H9 (cell line): ENCODE data around the gene CRACDL. TPM values are rescaled to one million over a fixed set of nuclear protein-coding genes. Genes with fewer than 3 reads are reported as not detected.

ENCODE experiments used
- DNase-seq: peaks from one replicate; pipeline ENCODE4 v3.0.0-alpha.2; 2017
- H2AFZ ChIP-seq: one replicate; pipeline ENCODE4 v1.6.1; 2013; ENCODE audit warnings: mild to moderate bottlenecking, low read length, control low read depth, moderate library complexity
- H2AK5ac ChIP-seq: 2 replicates; pipeline ENCODE4 v1.6.1; 2013; ENCODE audit warnings: low read length, control low read depth, mixed read lengths; ENCODE audit not compliant: insufficient read length
- H2BK120ac ChIP-seq: one replicate; pipeline ENCODE4 v1.6.1; 2013; ENCODE audit warnings: low read depth, mild to moderate bottlenecking, low read length, control low read depth, inconsistent platforms; ENCODE audit not compliant: poor library complexity, severe bottlenecking
- H2BK12ac ChIP-seq: 2 replicates; pipeline ENCODE4 v1.6.1; 2013; ENCODE audit warnings: low read length, control low read depth, mixed read lengths, low read depth; ENCODE audit not compliant: insufficient read length
- H2BK15ac ChIP-seq: 2 replicates; pipeline ENCODE4 v1.6.1; 2013; ENCODE audit warnings: low read depth, low read length, control low read depth
- H2BK20ac ChIP-seq: one replicate; pipeline ENCODE4 v1.6.1; 2013; ENCODE audit warnings: low read depth, mild to moderate bottlenecking, low read length, control low read depth, inconsistent platforms; ENCODE audit not compliant: poor library complexity, severe bottlenecking
- H2BK5ac ChIP-seq: 2 replicates; pipeline ENCODE4 v1.6.1; 2013; ENCODE audit warnings: low read length, control low read depth, mixed read lengths; ENCODE audit not compliant: insufficient read length
- H3K14ac ChIP-seq: 2 replicates; pipeline ENCODE4 v1.6.1; 2013; ENCODE audit warnings: low read length, control low read depth; ENCODE audit not compliant: insufficient read depth
- H3K18ac ChIP-seq: 2 replicates; pipeline ENCODE4 v1.6.1; 2013; ENCODE audit warnings: low read depth, mild to moderate bottlenecking, mixed read lengths, low read length, control low read depth; ENCODE audit not compliant: insufficient read length
- H3K23ac ChIP-seq: 2 replicates; pipeline ENCODE4 v1.6.1; 2013; ENCODE audit warnings: low read length, control low read depth, mixed read lengths, low read depth; ENCODE audit not compliant: insufficient read length
- H3K23me2 ChIP-seq: 2 replicates; pipeline ENCODE4 v1.6.1; 2013; ENCODE audit warnings: low read depth, mild to moderate bottlenecking, mixed read lengths, low read length, control low read depth; ENCODE audit not compliant: insufficient read length, poor library complexity, severe bottlenecking
- H3K27ac ChIP-seq: 2 replicates; pipeline ENCODE4 v1.5.1; 2013; ENCODE audit warnings: low read length, control low read depth, mixed read lengths, low read depth; ENCODE audit not compliant: insufficient read length
- H3K27me3 ChIP-seq: 2 replicates; pipeline ENCODE4 v1.6.1; 2013; ENCODE audit warnings: low read length, control low read depth, inconsistent platforms; ENCODE audit not compliant: insufficient read depth
- H3K4ac ChIP-seq: 2 replicates; pipeline ENCODE4 v1.6.1; 2013; ENCODE audit warnings: low read depth, mild to moderate bottlenecking, control low read depth, inconsistent platforms, low read length, moderate library complexity
- H3K4me1 ChIP-seq: 2 replicates; pipeline ENCODE4 v1.6.1; 2013; ENCODE audit warnings: low read length, control low read depth, inconsistent platforms; ENCODE audit not compliant: insufficient read depth
- H3K4me2 ChIP-seq: 2 replicates; pipeline ENCODE4 v1.6.1; 2013; ENCODE audit warnings: low read length, control low read depth, mixed read lengths; ENCODE audit not compliant: insufficient read length, insufficient read depth
- H3K56ac ChIP-seq: 2 replicates; pipeline ENCODE4 v1.6.1; 2013; ENCODE audit warnings: low read depth, mild to moderate bottlenecking, mixed read lengths, low read length, control low read depth; ENCODE audit not compliant: insufficient read length
- H3K79me1 ChIP-seq: 2 replicates; pipeline ENCODE4 v1.6.1; 2013; ENCODE audit warnings: low read depth, mild to moderate bottlenecking, moderate library complexity, low read length, control low read depth, inconsistent platforms; ENCODE audit not compliant: insufficient read depth, poor library complexity, severe bottlenecking
- H3K79me2 ChIP-seq: 2 replicates; pipeline ENCODE4 v1.6.1; 2013; ENCODE audit warnings: low read length, control low read depth, inconsistent platforms; ENCODE audit not compliant: insufficient read depth
- H3K9ac ChIP-seq: 2 replicates; pipeline ENCODE4 v1.6.1; 2013; ENCODE audit warnings: low read length, control low read depth, mixed read lengths; ENCODE audit not compliant: insufficient read length; ENCODE audit errors: extremely low read depth
- H3K9me3 ChIP-seq: one replicate; pipeline ENCODE4 v1.6.1; 2013; ENCODE audit warnings: low read depth, low read length, inconsistent platforms; ENCODE audit not compliant: control insufficient read depth
- H3T11ph ChIP-seq: one replicate; pipeline ENCODE4 v1.6.1; 2013; ENCODE audit warnings: mild to moderate bottlenecking, low read length, control low read depth, inconsistent platforms
- H4K20me1 ChIP-seq: one replicate; pipeline ENCODE4 v1.6.1; 2013; ENCODE audit not compliant: control insufficient read depth, insufficient read length, insufficient read depth
- H4K5ac ChIP-seq: 2 replicates; pipeline ENCODE4 v1.6.1; 2013; ENCODE audit warnings: low read depth, mild to moderate bottlenecking, mixed read lengths, low read length, control low read depth; ENCODE audit not compliant: insufficient read length
- H4K8ac ChIP-seq: replicated peaks from 2 replicates; pipeline ENCODE4 v1.6.1; 2013; ENCODE audit warnings: low read length, control low read depth, mixed read lengths, low read depth; ENCODE audit not compliant: insufficient read length
- H4K91ac ChIP-seq: 2 replicates; pipeline ENCODE4 v1.6.1; 2013; ENCODE audit warnings: low read depth, mild to moderate bottlenecking, moderate library complexity, mixed read lengths, low read length, control low read depth; ENCODE audit not compliant: insufficient read length
- H3K27ac Mint-ChIP-seq, 3 experiments: 2 replicates in 2 of 3; 3 replicates in 1 of 3; pipeline ENCODE4 v1.8.0; 2020 to 2021; ENCODE audit warnings: mixed read lengths in 3 of 3, mild to moderate bottlenecking in 1 of 3, moderate library complexity in 1 of 3
- H3K27me3 Mint-ChIP-seq: 2 replicates; pipeline ENCODE4 v1.8.0; 2021; ENCODE audit warnings: low read depth, mild to moderate bottlenecking, moderate library complexity, mixed read lengths
- H3K36me3 Mint-ChIP-seq, 3 experiments: 2 replicates in 2 of 3; 3 replicates in 1 of 3; pipeline ENCODE4 v1.8.0; 2020 to 2021; ENCODE audit warnings: low read depth in 3 of 3, mixed read lengths in 3 of 3; ENCODE audit not compliant: insufficient read depth in 1 of 3
- H3K4me1 Mint-ChIP-seq, 2 experiments: 2 replicates each; pipeline ENCODE4 v1.8.0; 2020; ENCODE audit warnings: mixed read lengths in 2 of 2
- H3K4me3 Mint-ChIP-seq, 2 experiments: 2 replicates in 1 of 2; 3 replicates in 1 of 2; pipeline ENCODE4 v1.8.0; 2020 to 2021; ENCODE audit warnings: mild to moderate bottlenecking in 2 of 2, mixed read lengths in 2 of 2, moderate library complexity in 1 of 2
- H3K9me3 Mint-ChIP-seq, 2 experiments: 2 replicates in 1 of 2; 3 replicates in 1 of 2; pipeline ENCODE4 v1.8.0; 2020; ENCODE audit warnings: mild to moderate bottlenecking in 2 of 2, mixed read lengths in 2 of 2, moderate library complexity in 1 of 2
- CTCF ChIP-seq: fragments of 200-600 bp; sonication (generic); conservative IDR thresholded peaks from 3 replicates; pipeline ENCODE4 v1.8.0; 2021; ENCODE audit warnings: antibody characterized with exemption, mild to moderate bottlenecking
- WGBS: extraction: QIAGEN DNeasy Blood & Tissue Kit; methylation state at CpG from one replicate; pipeline ENCODE4 v1.1.7; 2013; ENCODE audit warnings: missing lambda C conversion rate, low lambda C conversion rate, mixed read lengths; ENCODE audit not compliant: insufficient read length; ENCODE audit errors: extremely low coverage; 5-methylcytosine and 5-hydroxymethylcytosine counted together
- total RNA-seq: library from RNA; stranded (reverse); gene quantifications from 2 replicates; pipeline ENCODE4 v1.2.1, GENCODE V29; 2021

The CRACDL gene
- total RNA-seq, 1 experiment from 2014 or later = 0.48 TPM

- H3K4me3 Mint-ChIP-seq = no peak overlapping the region
- Histone ChIP-seq H3K4me2 (no peak overlapping the region), H4K8ac (no peak overlapping the region), H2BK120ac (no peak overlapping the region), H2AK5ac (no peak overlapping the region), H2AFZ (no peak overlapping the region), H3K27ac (no peak overlapping the region), H2BK5ac (no peak overlapping the region), H3K18ac (peak overlapping the region; percentile 7), H3K9me3 (no peaks in the 10 kb centered on the region), H2BK12ac (no peak overlapping the region), H2BK20ac (no peak overlapping the region), H2BK15ac (no peak overlapping the region), H3K27me3 (no peaks in the 10 kb centered on the region), H4K5ac (no peak overlapping the region), H3K4me1 (no peaks in the 10 kb centered on the region), H3K14ac (no peak overlapping the region), H3K79me2 (no peaks in the 10 kb centered on the region), H4K20me1 (no peaks in the 10 kb centered on the region), H3K9ac (no peak overlapping the region), H4K91ac (no peak overlapping the region), H3T11ph (no peak overlapping the region), H3K56ac (no peak overlapping the region), H3K23me2 (no peaks in the 10 kb centered on the region), H3K4ac (no peak overlapping the region), H3K23ac (no peak overlapping the region), H3K79me1 (no peaks in the 10 kb centered on the region)
- peaks cover 8% of the 10 kb centered on the region; the same call in 1 of the 2 replicates for H3K27me3 Mint-ChIP-seq
- no peak overlapping the region for H3K27ac Mint-ChIP-seq
- H3K9me3 Mint-ChIP-seq = no peaks in the 10 kb centered on the region
- no peaks in the 10 kb centered on the region for H3K36me3 Mint-ChIP-seq
- H3K4me1 Mint-ChIP-seq = 0 out of 4 replicates have a peak, but pooled peaks cover 0 to 3% of the 10 kb centered on the region in 2 experiments
- no peak for DNase-seq
- no CpG with 5 or more reads among the region's 7 CpGs for WGBS
- no peak for TF ChIP-seq CTCF
Measured at GRCh38 chr2:98832172-98832571, 103.9 kb downstream of the CRACDL start.
